ENCODE results near the gene NFX1. TPM values are rescaled to one million over a fixed set of nuclear protein-coding genes. Genes with fewer than 3 reads are reported as not detected.
"Not testable (repeated sequence)": the region's sequence is repeated elsewhere in the genome, so short reads cannot be mapped to it uniquely, and the experiment has no call there.

NFX1 gene
- total and polyA plus RNA-seq, 2 experiments from 2014 or later, result 18.5 to 19.5 TPM

- Histone ChIP-seq H3K9me2 (replicated peaks; ENCODE audit: insufficient read depth) (no peaks in the 10 kb centered on the region), H3K4me3 (no peak overlapping the region), H3K4me2 (no peak overlapping the region), H3K27me3 (no peaks in the 10 kb centered on the region), H2AFZ (no peak overlapping the region), H3K79me2 (no peaks in the 10 kb centered on the region), H3K36me3 (replicated peaks; ENCODE audit: insufficient read depth, low read depth) (peaks cover 8% of the 10 kb centered on the region), H3K27ac (no peak overlapping the region), H4K20me1 (ENCODE audit: insufficient read depth, poor library complexity, severe bottlenecking) (no peaks in the 10 kb centered on the region), H3K9me3 (ENCODE audit: low read depth) (no peaks in the 10 kb centered on the region), H3K4me1 (ENCODE audit: insufficient read depth) (peaks cover 6% of the 10 kb centered on the region)
- no peak for DNase-seq (ENCODE audit: low spot score)
- WGBS (ENCODE audit: low lambda C conversion rate, missing lambda C conversion rate), result 93% methylated on average over 5 of the region's 5 CpGs
- no peak for TF ChIP-seq CTCF (IDR thresholded peaks at IDR 0.05; ENCODE audit: poor library complexity)
- TF ChIP-seq EZH2 (IDR thresholded peaks at IDR 0.05; ENCODE audit: borderline replicate concordance), result no peak
- TF ChIP-seq EZH2phosphoT487 (IDR thresholded peaks at IDR 0.05; ENCODE audit: low read depth, severe bottlenecking, unreplicated experiment), result no peak
Measured at GRCh38 chr9:33315371-33315770, 25.1 kb downstream of the NFX1 start.

GRCh38 chr9:33317136-33317535 is 26.8 kb downstream of the NFX1 start:
- not testable (repeated sequence) for H3K27ac ChIP-seq; H3K79me2 ChIP-seq; H3K4me2 ChIP-seq; H3K4me3 ChIP-seq; H3K9me2 ChIP-seq (replicated peaks; ENCODE audit: insufficient read depth); H3K36me3 ChIP-seq (replicated peaks; ENCODE audit: insufficient read depth, low read depth); H4K20me1 ChIP-seq (ENCODE audit: insufficient read depth, poor library complexity, severe bottlenecking); DNase-seq (ENCODE audit: low spot score); H3K9me3 ChIP-seq (ENCODE audit: low read depth); H3K27me3 ChIP-seq; H2AFZ ChIP-seq
- H3K4me1 ChIP-seq (ENCODE audit: insufficient read depth), result peaks cover 10% of the 10 kb centered on the region
- 93% methylated on average over 3 of the region's 3 CpGs for WGBS (ENCODE audit: low lambda C conversion rate, missing lambda C conversion rate)

- TF ChIP-seq CTCF (IDR thresholded peaks at IDR 0.05; ENCODE audit: poor library complexity) (no peak), EZH2 (IDR thresholded peaks at IDR 0.05; ENCODE audit: borderline replicate concordance) (no peak), EZH2phosphoT487 (IDR thresholded peaks at IDR 0.05; ENCODE audit: low read depth, severe bottlenecking, unreplicated experiment) (no peak)
- H3K27me3 ChIP-seq, result no peaks in the 10 kb centered on the region
- H3K27ac ChIP-seq, result no peak overlapping the region
- no peak overlapping the region for H2AFZ ChIP-seq
- WGBS (ENCODE audit: low lambda C conversion rate, missing lambda C conversion rate), result 88% methylated on average over 3 of the region's 3 CpGs
- H3K9me3 ChIP-seq (ENCODE audit: low read depth), result no peaks in the 10 kb centered on the region
- H3K4me1 ChIP-seq (ENCODE audit: insufficient read depth), result peaks cover 10% of the 10 kb centered on the region
- H3K4me2 ChIP-seq, result no peak overlapping the region
- H4K20me1 ChIP-seq (ENCODE audit: insufficient read depth, poor library complexity, severe bottlenecking), result no peaks in the 10 kb centered on the region
- no peak for DNase-seq (ENCODE audit: low spot score)
- peaks cover 8% of the 10 kb centered on the region for H3K36me3 ChIP-seq (replicated peaks; ENCODE audit: insufficient read depth, low read depth)
- H3K79me2 ChIP-seq, result no peaks in the 10 kb centered on the region
- H3K4me3 ChIP-seq, result no peak overlapping the region
- H3K9me2 ChIP-seq (replicated peaks; ENCODE audit: insufficient read depth), result no peaks in the 10 kb centered on the region
Measured at GRCh38 chr9:33318225-33318624, 27.9 kb downstream of the NFX1 start.

- WGBS (ENCODE audit: low lambda C conversion rate, missing lambda C conversion rate), result 96% methylated on average over 8 of the region's 8 CpGs
Measured at GRCh38 chr9:33318781-33319180, 28.5 kb downstream of the NFX1 start.

More at GRCh38 chr9:33318781-33319180, 28.5 kb downstream of the NFX1 start:
- peaks cover 8% of the 10 kb centered on the region for H3K36me3 ChIP-seq (replicated peaks; ENCODE audit: insufficient read depth, low read depth)
- no peak overlapping the region for H3K4me2 ChIP-seq
- no peak for TF ChIP-seq EZH2 (IDR thresholded peaks at IDR 0.05; ENCODE audit: borderline replicate concordance)
- TF ChIP-seq CTCF (IDR thresholded peaks at IDR 0.05; ENCODE audit: poor library complexity), result no peak
- no peak for TF ChIP-seq EZH2phosphoT487 (IDR thresholded peaks at IDR 0.05; ENCODE audit: low read depth, severe bottlenecking, unreplicated experiment)
- H3K27ac ChIP-seq, result no peak overlapping the region
- peaks cover 10% of the 10 kb centered on the region for H3K4me1 ChIP-seq (ENCODE audit: insufficient read depth)
- no peak overlapping the region for H3K4me3 ChIP-seq
- no peaks in the 10 kb centered on the region for H3K9me2 ChIP-seq (replicated peaks; ENCODE audit: insufficient read depth)
- H3K27me3 ChIP-seq, result no peaks in the 10 kb centered on the region
- no peak for DNase-seq (ENCODE audit: low spot score)
- no peaks in the 10 kb centered on the region for H3K79me2 ChIP-seq
- H4K20me1 ChIP-seq (ENCODE audit: insufficient read depth, poor library complexity, severe bottlenecking), result no peaks in the 10 kb centered on the region
- no peak overlapping the region for H2AFZ ChIP-seq
- no peaks in the 10 kb centered on the region for H3K9me3 ChIP-seq (ENCODE audit: low read depth)

All from hepatocyte (in vitro differentiated cells).